ACC112 (cell line): ENCODE data around the gene CAPN13.

Experiments
- H2AFZ ChIP-seq: fragments of 200-600 bp; sonication (generic); one replicate; pipeline ENCODE4 v1.6.0; 2017; ENCODE audit warnings: antibody characterized with exemption, low read length; ENCODE audit not compliant: unreplicated experiment
- H3K27ac ChIP-seq: fragments of 200-600 bp; sonication (generic); 2 replicates; pipeline ENCODE4 v1.5.1; 2014; ENCODE audit warnings: low read depth, mild to moderate bottlenecking, antibody characterized with exemption, low read length, moderate library complexity
- H3K27me3 ChIP-seq: fragments of 200-600 bp; sonication (generic); 2 replicates; pipeline ENCODE4 v1.6.1; 2014; ENCODE audit warnings: mild to moderate bottlenecking, antibody characterized with exemption, low read length, moderate library complexity, mixed read lengths; ENCODE audit not compliant: insufficient read depth
- H3K36me3 ChIP-seq: fragments of 200-600 bp; sonication (generic); 2 replicates; pipeline ENCODE4 v1.6.1; 2016; ENCODE audit warnings: mild to moderate bottlenecking, antibody characterized with exemption, low read length, moderate library complexity, mixed read lengths; ENCODE audit not compliant: insufficient read depth
- H3K4me1 ChIP-seq: fragments of 200-600 bp; sonication (generic); one replicate; pipeline ENCODE4 v1.6.1; 2016; ENCODE audit warnings: low read length, mixed read lengths; ENCODE audit not compliant: insufficient read depth, unreplicated experiment, control insufficient read depth
- H3K4me3 ChIP-seq: fragments of 200-600 bp; sonication (generic); 2 replicates; pipeline ENCODE4 v1.5.1; 2014; ENCODE audit warnings: mild to moderate bottlenecking, low read depth, low read length
- H3K79me2 ChIP-seq: fragments of 200-600 bp; sonication (generic); one replicate; pipeline ENCODE4 v1.6.0; 2016; ENCODE audit warnings: low read length; ENCODE audit not compliant: control insufficient read depth, unreplicated experiment, insufficient read depth

Gene CAPN13

DNA sequence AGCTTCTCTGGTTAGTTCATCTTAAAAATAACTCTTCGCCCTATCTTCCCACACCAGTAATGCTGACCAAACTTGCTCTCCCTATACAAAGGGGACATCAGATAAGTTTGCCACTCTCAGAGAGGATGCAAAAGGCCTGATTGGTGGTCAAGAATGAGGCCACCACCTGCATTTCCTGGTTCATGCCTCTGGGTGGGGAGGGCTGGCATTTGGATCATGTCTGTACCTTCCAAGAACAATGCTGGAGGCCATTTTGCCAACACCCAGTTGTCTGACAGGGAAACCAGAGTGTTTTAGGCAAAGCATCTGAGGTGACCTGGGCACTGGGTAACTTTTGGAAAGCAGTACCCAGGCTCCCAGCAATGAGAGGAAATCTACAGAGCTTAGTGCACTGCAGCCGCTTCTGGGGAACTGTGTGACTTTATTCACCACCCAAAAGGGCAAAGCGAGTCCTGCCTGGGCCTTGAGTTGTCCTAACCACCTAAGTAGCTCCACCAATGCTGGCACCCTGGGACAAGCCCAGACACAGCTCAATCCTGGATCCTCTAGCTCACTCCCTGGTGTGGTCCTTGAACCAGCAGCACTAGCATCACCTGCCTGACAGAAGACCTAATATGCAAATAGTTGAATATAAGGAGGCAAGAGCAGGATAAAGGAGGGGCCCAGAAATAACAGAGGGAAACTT lies 35.1 kb downstream of the CAPN13 start:
- no peaks in the 10 kb centered on the region for H3K79me2 ChIP-seq
- H3K36me3 ChIP-seq: no peaks in the 10 kb centered on the region
- H3K4me1 ChIP-seq: no peaks in the 10 kb centered on the region
- no peak overlapping the region for H3K27ac ChIP-seq
- no peak overlapping the region for H3K4me3 ChIP-seq
- H2AFZ ChIP-seq: no peak overlapping the region
- H3K27me3 ChIP-seq: peaks cover 13% of the 10 kb centered on the region

DNA sequence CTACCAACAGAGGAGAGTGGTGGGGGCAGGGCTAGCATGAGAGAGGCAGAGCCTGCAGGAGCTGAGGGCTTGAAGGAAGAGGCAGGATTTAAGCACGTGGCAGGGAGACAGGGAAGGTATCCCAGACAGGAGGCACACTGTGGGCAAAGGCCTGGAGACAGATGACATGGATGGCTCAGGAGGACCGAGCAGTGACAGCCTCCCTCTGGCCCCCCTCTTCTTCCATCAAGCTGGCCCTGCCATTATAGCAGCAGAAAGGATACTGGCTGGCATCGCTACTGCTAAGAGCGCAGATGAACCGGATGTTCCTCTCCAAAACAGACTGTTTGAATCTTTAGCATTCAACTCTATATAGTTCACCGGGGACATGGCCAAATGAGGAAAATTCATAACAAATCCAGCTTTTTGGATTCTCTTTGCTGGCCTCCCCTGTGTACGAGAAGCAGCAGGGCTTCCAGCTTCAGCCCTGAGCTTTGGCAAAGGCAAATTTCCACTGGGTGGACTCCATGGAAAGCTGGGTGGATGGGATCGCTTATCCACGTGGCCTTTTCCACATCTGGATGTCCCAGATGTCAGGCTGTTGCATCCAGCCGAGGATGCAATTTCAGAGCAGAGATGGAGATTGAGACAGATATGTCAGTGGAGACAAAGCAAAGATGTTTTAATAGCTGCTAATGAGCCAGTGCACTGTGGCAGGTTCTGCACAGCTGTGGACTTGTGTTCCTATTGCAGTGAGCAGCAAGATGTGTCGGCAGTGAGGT lies 36.2 kb downstream of the CAPN13 start:
- H3K27me3 ChIP-seq: peaks cover 12% of the 10 kb centered on the region
- no peaks in the 10 kb centered on the region for H3K79me2 ChIP-seq
- H2AFZ ChIP-seq: no peak overlapping the region
- H3K27ac ChIP-seq: no peak overlapping the region
- H3K4me3 ChIP-seq: no peak overlapping the region
- no peaks in the 10 kb centered on the region for H3K36me3 ChIP-seq
- H3K4me1 ChIP-seq: no peaks in the 10 kb centered on the region

DNA sequence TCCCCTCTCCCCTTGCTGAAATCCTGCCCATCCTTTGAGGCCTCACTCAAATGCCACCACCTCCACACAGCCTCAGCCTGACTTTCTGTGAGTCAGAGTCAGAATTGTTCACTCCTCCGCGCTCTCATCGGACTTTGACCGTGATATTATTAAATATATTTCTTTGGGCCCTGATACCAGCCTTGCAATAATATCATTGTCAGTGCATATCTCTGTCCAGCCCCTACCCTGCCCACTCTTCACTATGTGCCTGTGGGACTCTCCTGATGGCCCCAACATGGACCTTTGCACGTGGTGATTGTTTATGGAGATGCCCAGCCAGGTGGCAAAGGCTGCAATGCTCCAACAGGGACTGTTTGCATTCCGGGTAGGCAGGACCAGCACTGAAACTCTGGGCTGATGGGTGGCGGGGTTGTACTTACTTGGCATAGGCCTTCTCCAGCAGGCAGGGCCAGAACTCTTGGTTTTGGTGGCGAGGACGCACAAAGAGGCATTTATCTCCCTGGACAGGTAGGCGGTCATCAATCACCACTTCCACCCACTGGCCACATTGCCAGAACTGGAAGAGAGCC lies 37.3 kb downstream of the CAPN13 start:
- Histone ChIP-seq H3K36me3 (no peaks in the 10 kb centered on the region), H3K4me3 (no peak overlapping the region), H3K79me2 (no peaks in the 10 kb centered on the region), H3K4me1 (no peaks in the 10 kb centered on the region), H3K27me3 (peaks cover 4% of the 10 kb centered on the region; the same call in 1 of the 2 replicates), H3K27ac (no peak overlapping the region), H2AFZ (no peak overlapping the region)

DNA sequence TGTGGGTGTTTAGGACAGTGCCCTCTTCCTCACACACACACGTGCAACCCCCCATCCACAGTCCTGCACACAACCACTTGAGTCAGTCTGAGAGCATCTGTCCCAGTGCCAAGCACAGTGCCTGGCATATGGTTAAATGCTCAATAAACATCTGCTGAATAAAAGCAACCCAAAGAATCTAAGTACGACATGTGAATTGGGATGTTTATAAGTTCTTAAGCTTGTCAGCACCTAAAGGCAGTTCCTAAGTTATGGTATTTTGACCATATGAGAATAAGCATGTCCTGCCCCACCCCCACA lies 37.8 kb downstream of the CAPN13 start:
- no peak overlapping the region for H3K27ac ChIP-seq
- H3K4me1 ChIP-seq: no peaks in the 10 kb centered on the region
- H3K79me2 ChIP-seq: no peaks in the 10 kb centered on the region
- H2AFZ ChIP-seq: no peak overlapping the region
- H3K36me3 ChIP-seq: no peaks in the 10 kb centered on the region
- 0 out of 2 replicates have a peak, but pooled peaks cover 4% of the 10 kb centered on the region for H3K27me3 ChIP-seq
- no peak overlapping the region for H3K4me3 ChIP-seq

DNA sequence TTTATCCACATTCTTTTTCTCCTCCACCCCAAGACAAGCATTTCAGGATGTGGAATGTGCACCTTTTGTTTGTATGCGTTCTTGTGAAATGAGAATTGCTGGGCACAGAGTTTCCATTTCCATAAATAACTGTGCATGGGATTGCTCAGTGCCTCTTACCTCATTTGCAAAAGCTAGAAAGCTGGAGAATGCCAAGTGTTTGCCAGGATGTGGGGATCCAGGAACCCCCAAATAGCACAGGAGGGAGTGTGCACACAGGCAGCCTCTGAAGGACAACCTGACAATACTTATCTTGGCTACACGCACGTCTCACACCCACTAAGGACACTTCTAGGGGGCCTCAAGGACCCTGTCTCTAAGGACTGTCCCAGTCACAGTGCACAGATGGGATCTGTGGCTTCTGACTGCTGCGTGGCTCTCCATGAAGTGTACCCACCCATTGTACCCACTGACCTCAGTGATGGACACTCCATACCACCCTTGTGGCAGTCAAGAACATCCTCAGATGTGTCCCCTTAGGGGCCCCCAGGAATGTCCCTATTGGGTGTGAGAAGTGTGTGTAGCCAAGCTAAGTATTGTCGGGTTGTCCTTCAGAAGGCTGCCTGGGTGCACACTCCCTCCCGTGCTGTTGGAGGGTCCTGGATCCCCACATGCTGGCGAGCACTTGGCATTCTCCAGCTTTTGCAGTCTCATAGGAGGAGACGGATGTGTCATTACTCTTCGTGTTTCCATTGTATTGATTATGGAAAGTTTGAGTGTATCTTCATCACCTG lies 38.4 kb downstream of the CAPN13 start:
- Histone ChIP-seq H3K79me2 (no peaks in the 10 kb centered on the region), H3K36me3 (no peaks in the 10 kb centered on the region), H3K27ac (no peak overlapping the region), H2AFZ (no peak overlapping the region), H3K27me3 (0 out of 2 replicates have a peak, but pooled peaks cover 4% of the 10 kb centered on the region), H3K4me3 (no peak overlapping the region), H3K4me1 (no peaks in the 10 kb centered on the region)

DNA sequence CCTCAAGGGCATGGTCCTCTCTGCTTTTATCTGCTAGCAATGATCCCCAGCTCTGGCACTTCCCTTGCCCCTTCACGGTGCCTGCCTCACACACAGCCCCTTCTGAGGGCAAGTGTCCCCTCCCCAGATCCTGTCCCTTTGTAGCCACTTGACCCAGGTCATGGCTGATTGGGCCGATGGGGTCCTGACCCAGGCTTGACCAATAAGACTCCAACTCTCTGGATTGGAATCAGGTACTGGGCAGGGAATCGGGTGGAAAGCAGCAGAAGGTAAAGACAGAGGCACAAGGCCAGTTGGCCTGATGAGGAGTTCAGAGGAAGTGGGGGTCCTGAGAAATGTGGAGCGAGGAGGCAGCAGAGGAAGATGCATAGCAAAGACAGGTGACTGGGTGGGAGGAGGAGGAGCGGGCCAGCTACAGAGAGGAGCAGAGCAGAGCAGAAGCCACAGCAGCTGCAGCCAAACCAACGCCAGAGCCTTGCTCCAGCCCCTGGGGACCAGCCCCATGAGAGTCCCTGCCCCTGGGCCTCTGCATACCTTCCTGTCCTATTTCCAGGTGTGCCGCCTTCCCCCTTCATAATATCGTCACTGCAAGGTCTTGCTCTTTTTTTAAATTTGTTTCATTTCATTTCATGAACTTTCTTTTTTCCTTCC lies 39.1 kb downstream of the CAPN13 start:
- Histone ChIP-seq H3K27ac (no peak overlapping the region), H3K27me3 (no peaks in the 10 kb centered on the region), H3K36me3 (no peaks in the 10 kb centered on the region), H3K4me3 (no peak overlapping the region), H2AFZ (no peak overlapping the region), H3K79me2 (no peaks in the 10 kb centered on the region), H3K4me1 (no peaks in the 10 kb centered on the region)

DNA sequence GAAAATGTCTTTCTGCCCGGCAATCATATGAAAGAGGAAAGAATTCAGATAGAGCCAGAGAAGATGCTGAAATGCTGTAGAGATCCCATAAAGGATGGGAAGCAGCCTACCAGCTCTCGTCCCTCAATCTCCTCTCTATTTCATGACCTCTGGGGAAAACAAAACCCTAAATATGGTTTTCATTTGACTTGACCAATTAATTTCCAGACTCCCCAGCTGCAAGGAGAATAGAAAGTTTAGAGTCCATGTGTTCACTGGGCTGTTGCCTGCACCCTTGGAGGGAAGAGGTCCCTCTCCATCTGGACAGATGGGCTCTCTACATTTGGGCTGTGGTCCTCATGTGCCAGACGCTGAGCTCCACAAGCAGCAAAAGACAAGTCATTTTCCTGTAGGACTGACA lies 40.6 kb downstream of the CAPN13 start:
- Histone ChIP-seq H3K4me3 (no peak overlapping the region), H3K36me3 (no peaks in the 10 kb centered on the region), H3K27me3 (no peaks in the 10 kb centered on the region), H3K27ac (no peak overlapping the region), H3K4me1 (no peaks in the 10 kb centered on the region), H3K79me2 (no peaks in the 10 kb centered on the region), H2AFZ (no peak overlapping the region)

DNA sequence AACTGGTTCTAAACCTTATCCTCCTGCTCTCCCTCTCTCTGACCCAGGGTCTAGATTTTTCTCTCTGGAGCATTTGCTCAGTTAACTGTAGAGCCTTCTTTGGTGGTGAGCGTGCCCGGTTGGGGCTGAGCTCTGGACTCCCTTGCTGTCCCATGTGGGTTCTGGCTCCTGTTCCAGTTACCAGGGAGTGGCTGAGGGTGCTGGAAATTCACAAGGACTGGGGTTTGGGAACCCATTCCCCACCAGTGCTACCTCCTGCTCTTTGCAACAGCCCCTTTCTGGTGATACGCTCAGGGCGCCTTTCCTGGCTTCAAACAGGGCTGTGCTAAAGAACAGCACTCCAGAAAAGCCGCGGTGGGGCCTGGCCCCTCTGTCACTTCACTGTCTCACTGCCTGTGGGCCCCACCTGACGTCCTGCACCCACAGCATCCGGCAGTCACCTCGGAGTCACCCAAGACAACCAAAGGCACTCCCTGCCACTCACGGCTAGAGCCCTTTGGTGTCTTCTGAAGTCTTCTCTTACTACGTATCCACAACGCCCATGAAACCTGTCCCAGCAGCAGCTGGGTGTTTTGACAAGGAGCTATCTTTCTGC lies 41.3 kb downstream of the CAPN13 start:
- Histone ChIP-seq H3K79me2 (no peaks in the 10 kb centered on the region), H3K36me3 (no peaks in the 10 kb centered on the region), H3K27me3 (no peaks in the 10 kb centered on the region), H3K4me3 (no peak overlapping the region), H3K27ac (no peak overlapping the region), H2AFZ (no peak overlapping the region), H3K4me1 (no peaks in the 10 kb centered on the region)

DNA sequence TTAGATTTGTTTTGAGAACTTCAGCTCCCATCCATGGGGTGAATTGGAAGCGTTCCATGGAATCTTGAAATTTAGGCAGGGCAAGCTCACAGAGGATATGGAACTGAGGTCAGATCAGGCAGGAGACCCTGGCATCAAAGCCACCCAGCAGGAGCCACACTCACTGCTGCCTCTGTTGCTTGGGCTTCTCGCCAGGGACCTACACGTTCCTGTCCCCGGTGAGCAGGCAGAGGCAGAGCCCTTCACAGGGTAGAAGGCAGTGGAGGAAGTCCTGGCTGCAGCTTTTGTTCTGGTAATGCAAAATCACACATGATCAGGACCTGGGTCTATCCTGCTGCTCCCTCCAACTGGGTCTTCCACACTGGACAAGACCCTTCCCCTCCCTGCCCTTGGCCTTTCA lies 42.1 kb downstream of the CAPN13 start:
- H3K4me3 ChIP-seq: no peak overlapping the region
- no peak overlapping the region for H3K27ac ChIP-seq
- no peaks in the 10 kb centered on the region for H3K27me3 ChIP-seq
- H3K36me3 ChIP-seq: no peaks in the 10 kb centered on the region
- no peaks in the 10 kb centered on the region for H3K4me1 ChIP-seq
- no peaks in the 10 kb centered on the region for H3K79me2 ChIP-seq
- H2AFZ ChIP-seq: no peak overlapping the region
